HepG2 (cell line): ENCODE measurements around the gene FZD4. TPM values are rescaled to one million over a fixed set of nuclear protein-coding genes. Genes with fewer than 3 reads are reported as not detected.

Experiments used
- BCL6 ChIP-seq: IDR thresholded peaks from 2 replicates; pipeline ENCODE4 v1.6.1; 2016; ENCODE audit warnings: missing genetic modification reagents, missing compliant biosample characterization
- CBX1 ChIP-seq: IDR thresholded peaks from one replicate; pipeline ENCODE4 v1.6.1; 2016; ENCODE audit warnings: antibody characterized with exemption, low read depth
- CC2D1A ChIP-seq: sonication (generic); formaldehyde crosslinking; IDR thresholded peaks from 2 replicates; pipeline ENCODE4 v1.8.1; 2023; ENCODE audit warnings: mild to moderate bottlenecking, missing genetic modification reagents
- ELF4 ChIP-seq: sonication (generic); formaldehyde crosslinking; IDR thresholded peaks from 2 replicates; pipeline ENCODE4 v1.5.0; 2020; ENCODE audit warnings: missing genetic modification reagents, mild to moderate bottlenecking, moderate library complexity, borderline replicate concordance
- HIVEP1 ChIP-seq: sonication (generic); formaldehyde crosslinking; IDR thresholded peaks from 2 replicates; pipeline ENCODE4 v1.4.0; 2020; ENCODE audit warnings: mild to moderate bottlenecking, missing genetic modification reagents
- HNF4A ChIP-seq: sonication (generic); formaldehyde crosslinking; IDR thresholded peaks from 2 replicates; pipeline ENCODE4 v1.4.0; 2020; ENCODE audit warnings: missing genetic modification reagents
- JDP2 ChIP-seq: sonication (generic); formaldehyde crosslinking; IDR thresholded peaks from 2 replicates; pipeline ENCODE4 v1.8.1; 2022; ENCODE audit warnings: missing genetic modification reagents, borderline replicate concordance
- KAT8 ChIP-seq: IDR thresholded peaks from 2 replicates; pipeline ENCODE4 v1.6.1; 2016; ENCODE audit warnings: missing genetic modification reagents, missing compliant biosample characterization
- KLF9 ChIP-seq: IDR thresholded peaks from 2 replicates; pipeline ENCODE4 v1.6.1; 2016; ENCODE audit warnings: low read depth
- MTF2 ChIP-seq: sonication (generic); formaldehyde crosslinking; IDR thresholded peaks from 2 replicates; pipeline ENCODE4 v1.5.0; 2020; ENCODE audit warnings: missing genetic modification reagents, borderline replicate concordance
- MXD4 ChIP-seq: IDR thresholded peaks from 2 replicates; pipeline ENCODE4 v1.6.1; 2016; ENCODE audit warnings: mild to moderate bottlenecking, missing biosample characterization, missing genetic modification reagents
- MYC ChIP-seq: sonication (generic); formaldehyde crosslinking; IDR thresholded peaks from 2 replicates; pipeline ENCODE4 v1.9.0; 2021; ENCODE audit warnings: missing genetic modification reagents, borderline replicate concordance
- RFXANK ChIP-seq: IDR thresholded peaks from 2 replicates; pipeline ENCODE4 v1.6.1; 2016
- SRSF9 ChIP-seq: fragments of 200-400 bp; formaldehyde crosslinking; IDR thresholded peaks from 2 replicates; pipeline ENCODE4 v1.6.1; 2018; ENCODE audit warnings: borderline replicate concordance, mild to moderate bottlenecking, low read depth, low read length; ENCODE audit not compliant: insufficient read depth, poor library complexity, severe bottlenecking
- TGIF2 ChIP-seq: IDR thresholded peaks from 2 replicates; pipeline ENCODE4 v1.6.1; 2016; ENCODE audit warnings: control low read depth, missing compliant biosample characterization
- ZC3H13 ChIP-seq: sonication (generic); formaldehyde crosslinking; IDR thresholded peaks from 2 replicates; pipeline ENCODE4 v1.8.1; 2023; ENCODE audit warnings: mild to moderate bottlenecking, missing genetic modification reagents, moderate library complexity
- ZMYM2 ChIP-seq: sonication (generic); formaldehyde crosslinking; IDR thresholded peaks from 2 replicates; pipeline ENCODE4 v1.8.0; 2022; ENCODE audit warnings: mild to moderate bottlenecking, missing genetic modification reagents
- ZNF230 ChIP-seq: sonication (generic); formaldehyde crosslinking; IDR thresholded peaks from 2 replicates; pipeline ENCODE4 v1.4.0; 2020; ENCODE audit warnings: mild to moderate bottlenecking, missing genetic modification reagents
- ZNF292 ChIP-seq: sonication (generic); formaldehyde crosslinking; IDR thresholded peaks from 2 replicates; pipeline ENCODE4 v1.8.1; 2022; ENCODE audit warnings: mild to moderate bottlenecking, low read depth, missing genetic modification reagents, borderline replicate concordance
- ZNF337 ChIP-seq: sonication (generic); formaldehyde crosslinking; IDR thresholded peaks from 2 replicates; pipeline ENCODE4 v1.5.1; 2020; ENCODE audit warnings: missing genetic modification reagents, low read depth, mild to moderate bottlenecking, borderline replicate concordance
- ZNF367 ChIP-seq: sonication (generic); formaldehyde crosslinking; IDR thresholded peaks from 2 replicates; pipeline ENCODE4 v1.4.0; 2020; ENCODE audit warnings: missing genetic modification reagents, borderline replicate concordance
- ZNF468 ChIP-seq: sonication (generic); formaldehyde crosslinking; IDR thresholded peaks from 2 replicates; pipeline ENCODE4 v1.8.0; 2022; ENCODE audit warnings: mild to moderate bottlenecking, moderate library complexity, missing genetic modification reagents
- ZNF510 ChIP-seq: sonication (generic); formaldehyde crosslinking; IDR thresholded peaks from 2 replicates; pipeline ENCODE4 v1.4.0; 2020; ENCODE audit warnings: low read depth, mild to moderate bottlenecking, missing genetic modification reagents
- ZNF567 ChIP-seq: sonication (generic); formaldehyde crosslinking; IDR thresholded peaks from 2 replicates; pipeline ENCODE4 v1.8.1; 2023; ENCODE audit warnings: mild to moderate bottlenecking, missing genetic modification reagents, borderline replicate concordance
- ZSCAN25 ChIP-seq: sonication (generic); formaldehyde crosslinking; IDR thresholded peaks from 2 replicates; pipeline ENCODE4 v1.8.0; 2022; ENCODE audit warnings: mild to moderate bottlenecking, missing genetic modification reagents
- polyA plus RNA-seq, 8 experiments: library from polyadenylated mRNA; depleted of rRNA in 3 of 8; stranded (reverse) in 7 of 8; unstranded in 1 of 8; fragments of >200 nt; fragmentation: Illumina TruSeq in 4 of 8; extraction: Trizol in 4 of 8; gene quantifications; 2 replicates each; pipeline versions ENCODE4 v1.2.1 to v1.2.3, GENCODE V29; 2011 to 2016; ENCODE audit warnings: low read depth in 4 of 8, missing spikeins in 1 of 8, mixed read lengths in 1 of 8; ENCODE audit not compliant: insufficient read depth in 1 of 8
- total RNA-seq, 5 experiments: library from RNA; depleted of rRNA; stranded (reverse); fragments of >200 nt; fragmentation: Illumina TruSeq; extraction: Trizol; gene quantifications; 2 replicates each; pipeline ENCODE4 v1.2.3, GENCODE V29; 2016; ENCODE audit warnings: low read depth in 1 of 5
- TF ChIP-seq, protein P1 (sequence below): sonication (generic); formaldehyde crosslinking; IDR thresholded peaks from 2 replicates; pipeline ENCODE4 v1.4.0; 2020; ENCODE audit warnings: mild to moderate bottlenecking, missing genetic modification reagents
- TF ChIP-seq, protein P2 (sequence below): sonication (generic); formaldehyde crosslinking; conservative IDR thresholded peaks from 2 replicates; pipeline ENCODE4 v1.4.0; 2020; ENCODE audit warnings: missing genetic modification reagents
- TF ChIP-seq, protein P3 (sequence below): sonication (generic); formaldehyde crosslinking; IDR thresholded peaks from 2 replicates; pipeline ENCODE4 v1.8.1; 2023; ENCODE audit warnings: missing genetic modification reagents, inconsistent platforms, borderline replicate concordance
- TF ChIP-seq, protein P4 (sequence below): IDR thresholded peaks from 2 replicates; pipeline ENCODE4 v1.6.1; 2012; ENCODE audit warnings: inconsistent platforms
- TF ChIP-seq, protein P5 (sequence below): IDR thresholded peaks from 2 replicates; pipeline ENCODE4 v1.6.1; 2016

The FZD4 gene
- total and polyA plus RNA-seq, 2 of the 13 experiments (the other 11 are each of a cell fraction or from before 2014, with no cell fraction given) = 46.5 to 70.4 TPM

DNA sequence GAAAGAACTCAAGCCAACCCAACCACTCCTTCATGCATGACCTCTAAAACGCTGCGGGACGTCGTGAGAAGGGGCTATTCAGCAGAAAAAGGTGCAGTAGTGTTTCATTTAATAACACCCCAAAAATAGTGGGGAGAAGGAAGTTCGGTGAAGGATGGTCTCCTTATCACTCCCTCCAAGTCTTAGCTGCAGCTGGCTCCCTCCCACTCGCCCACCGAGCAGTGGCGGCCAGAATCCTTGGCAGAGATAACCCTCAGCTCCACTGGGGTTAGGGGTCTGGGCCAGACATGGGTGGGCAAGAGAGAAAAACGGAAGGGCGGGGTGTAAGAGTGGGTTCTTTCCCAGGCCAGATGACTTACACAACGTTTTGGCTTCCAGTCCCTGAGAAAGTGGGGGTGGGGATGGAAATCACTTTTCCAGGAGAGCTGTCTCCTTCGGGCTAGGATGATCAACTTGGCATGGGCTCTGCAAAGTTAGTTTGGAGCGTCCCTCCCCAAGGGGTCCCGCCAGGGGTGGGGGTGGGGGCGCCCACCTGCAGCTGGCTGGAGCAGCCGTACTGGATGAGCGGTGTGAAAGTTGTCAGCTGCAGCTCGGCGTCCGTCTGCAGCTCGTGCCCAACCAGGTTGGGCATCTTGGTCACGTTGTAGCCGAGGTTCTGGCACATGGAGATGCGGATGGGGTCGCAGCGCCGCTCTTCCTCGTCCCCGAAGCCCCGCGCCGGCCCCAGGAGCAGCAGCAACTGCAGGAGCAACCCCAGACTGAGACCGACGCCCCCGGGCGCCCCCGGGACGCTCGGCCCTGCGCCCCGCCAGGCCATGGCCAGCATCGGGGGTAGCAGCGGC lies 705 bp downstream of the FZD4 start (continued):
- TF ChIP-seq RFXANK (CRISPR knock-in tag) (no peak), BCL6 (no peak), ZNF367 (peak; percentile 12; the same call in 1 of the 2 replicates), JDP2 (CRISPR knock-in tag) (no peak), ZNF337 (CRISPR knock-in tag) (no peak), KAT8 (CRISPR knock-in tag) (no peak), MTF2 (CRISPR knock-in tag) (no peak), ZNF230 (no peak), ELF4 (CRISPR knock-in tag) (no peak), HIVEP1 (CRISPR knock-in tag) (no peak), MYC (CRISPR knock-in tag) (peak; percentile 27; the same call in 1 of the 2 replicates), CBX1 (no peak), MXD4 (CRISPR knock-in tag) (no peak), ZNF468 (CRISPR knock-in tag) (no peak), ZSCAN25 (no peak), TGIF2 (CRISPR knock-in tag) (no peak), KLF9 (CRISPR knock-in tag) (no peak), ZNF510 (CRISPR knock-in tag) (no peak), ZNF292 (CRISPR knock-in tag) (0 out of 2 replicates have a peak, but pooled peaks have one; percentile 28), ZMYM2 (CRISPR knock-in tag) (no peak), ZC3H13 (no peak), SRSF9 (no peak), CC2D1A (no peak), ZNF567 (CRISPR knock-in tag) (no peak), HNF4A (CRISPR knock-in tag) (no peak)
- TF ChIP-seq, protein P1, sequence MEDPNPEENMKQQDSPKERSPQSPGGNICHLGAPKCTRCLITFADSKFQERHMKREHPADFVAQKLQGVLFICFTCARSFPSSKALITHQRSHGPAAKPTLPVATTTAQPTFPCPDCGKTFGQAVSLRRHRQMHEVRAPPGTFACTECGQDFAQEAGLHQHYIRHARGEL = no peak
- TF ChIP-seq, protein P2, sequence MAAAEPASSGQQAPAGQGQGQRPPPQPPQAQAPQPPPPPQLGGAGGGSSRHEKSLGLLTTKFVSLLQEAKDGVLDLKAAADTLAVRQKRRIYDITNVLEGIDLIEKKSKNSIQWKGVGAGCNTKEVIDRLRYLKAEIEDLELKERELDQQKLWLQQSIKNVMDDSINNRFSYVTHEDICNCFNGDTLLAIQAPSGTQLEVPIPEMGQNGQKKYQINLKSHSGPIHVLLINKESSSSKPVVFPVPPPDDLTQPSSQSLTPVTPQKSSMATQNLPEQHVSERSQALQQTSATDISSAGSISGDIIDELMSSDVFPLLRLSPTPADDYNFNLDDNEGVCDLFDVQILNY (CRISPR knock-in tag) = no peak
- TF ChIP-seq, protein P3, sequence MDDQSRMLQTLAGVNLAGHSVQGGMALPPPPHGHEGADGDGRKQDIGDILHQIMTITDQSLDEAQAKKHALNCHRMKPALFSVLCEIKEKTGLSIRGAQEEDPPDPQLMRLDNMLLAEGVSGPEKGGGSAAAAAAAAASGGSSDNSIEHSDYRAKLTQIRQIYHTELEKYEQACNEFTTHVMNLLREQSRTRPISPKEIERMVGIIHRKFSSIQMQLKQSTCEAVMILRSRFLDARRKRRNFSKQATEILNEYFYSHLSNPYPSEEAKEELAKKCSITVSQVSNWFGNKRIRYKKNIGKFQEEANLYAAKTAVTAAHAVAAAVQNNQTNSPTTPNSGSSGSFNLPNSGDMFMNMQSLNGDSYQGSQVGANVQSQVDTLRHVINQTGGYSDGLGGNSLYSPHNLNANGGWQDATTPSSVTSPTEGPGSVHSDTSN (CRISPR knock-in tag) = no peak
- TF ChIP-seq, protein P4, sequence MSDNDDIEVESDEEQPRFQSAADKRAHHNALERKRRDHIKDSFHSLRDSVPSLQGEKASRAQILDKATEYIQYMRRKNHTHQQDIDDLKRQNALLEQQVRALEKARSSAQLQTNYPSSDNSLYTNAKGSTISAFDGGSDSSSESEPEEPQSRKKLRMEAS = peak; percentile 70
- TF ChIP-seq, protein P5, sequence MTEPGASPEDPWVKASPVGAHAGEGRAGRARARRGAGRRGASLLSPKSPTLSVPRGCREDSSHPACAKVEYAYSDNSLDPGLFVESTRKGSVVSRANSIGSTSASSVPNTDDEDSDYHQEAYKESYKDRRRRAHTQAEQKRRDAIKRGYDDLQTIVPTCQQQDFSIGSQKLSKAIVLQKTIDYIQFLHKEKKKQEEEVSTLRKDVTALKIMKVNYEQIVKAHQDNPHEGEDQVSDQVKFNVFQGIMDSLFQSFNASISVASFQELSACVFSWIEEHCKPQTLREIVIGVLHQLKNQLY (CRISPR knock-in tag) = no peak
